NK-92 treated with Interleukin-12 subunit alpha and Interleukin-12 subunit beta, amount 100 ng/mL, for 24 hours (cell line): Measurements from ENCODE around the gene HES3.
A peak's percentile ranks its signal among the peaks of the same experiment; 100 is the strongest.

Experiments
- DNase-seq: peaks from one replicate; lab custom pipeline; 2025; lab: John Stamatoyannopoulos, UW

Gene HES3, protein sequence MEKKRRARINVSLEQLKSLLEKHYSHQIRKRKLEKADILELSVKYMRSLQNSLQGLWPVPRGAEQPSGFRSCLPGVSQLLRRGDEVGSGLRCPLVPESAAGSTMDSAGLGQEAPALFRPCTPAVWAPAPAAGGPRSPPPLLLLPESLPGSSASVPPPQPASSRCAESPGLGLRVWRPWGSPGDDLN

DNA sequence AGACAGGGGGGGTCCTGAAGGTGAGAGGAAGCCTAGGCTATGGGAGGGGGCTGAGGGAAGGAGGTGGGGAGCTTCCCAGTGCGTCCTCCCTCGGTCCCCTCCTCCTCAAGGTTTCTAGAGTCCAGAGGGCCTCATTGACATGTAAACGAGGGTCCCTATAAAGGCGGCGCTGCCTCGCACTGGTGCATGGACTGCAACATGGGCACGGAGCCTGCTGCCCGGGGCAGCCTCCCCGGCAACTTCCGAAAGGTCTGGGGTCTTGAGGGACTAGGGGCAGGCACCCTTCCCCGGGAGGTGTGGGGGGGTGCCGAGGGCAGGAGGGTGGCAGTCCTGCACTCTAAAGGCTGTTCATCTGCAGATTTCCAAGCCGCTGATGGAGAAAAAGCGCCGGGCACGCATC is at the start of gene HES3:
TSS of gene HES3 (plus strand) at position 187 of the 400 bp plus-strand sequence. CDS start at position 374, 187 bp downstream.
- DNase-seq: no peak

DNA sequence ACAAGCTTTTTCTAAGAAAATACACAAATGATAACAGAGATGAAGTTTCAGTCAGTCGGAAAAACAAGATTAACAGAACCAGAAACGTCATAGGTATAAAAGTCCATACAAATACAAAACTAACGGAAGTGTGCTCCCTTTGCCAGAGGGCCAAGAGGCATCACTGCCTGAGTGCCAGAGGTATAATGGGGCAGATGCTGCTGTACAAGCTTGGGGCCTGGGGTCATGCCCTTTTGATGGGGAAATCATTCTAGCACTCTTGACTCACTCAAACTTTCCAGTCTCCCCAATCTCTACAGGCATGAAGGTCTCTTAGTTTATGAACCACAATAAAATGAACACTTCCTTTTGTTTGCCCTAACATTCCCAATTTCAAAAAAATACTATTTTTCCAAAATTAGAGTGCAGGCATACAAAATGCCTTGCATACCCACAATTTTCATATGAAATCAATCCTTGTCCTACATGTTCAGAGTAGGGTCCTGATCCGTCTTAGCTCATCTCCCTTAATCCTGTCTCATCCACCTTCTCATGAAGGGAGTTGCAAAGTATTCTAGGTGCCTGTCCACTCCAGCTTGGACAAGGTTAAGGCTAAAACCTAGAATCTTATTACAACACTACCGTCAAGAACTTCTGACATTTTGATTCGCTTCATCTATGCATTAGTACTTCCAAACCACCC is 46.1 kb upstream of the HES3 start:
- no peak for DNase-seq

DNA sequence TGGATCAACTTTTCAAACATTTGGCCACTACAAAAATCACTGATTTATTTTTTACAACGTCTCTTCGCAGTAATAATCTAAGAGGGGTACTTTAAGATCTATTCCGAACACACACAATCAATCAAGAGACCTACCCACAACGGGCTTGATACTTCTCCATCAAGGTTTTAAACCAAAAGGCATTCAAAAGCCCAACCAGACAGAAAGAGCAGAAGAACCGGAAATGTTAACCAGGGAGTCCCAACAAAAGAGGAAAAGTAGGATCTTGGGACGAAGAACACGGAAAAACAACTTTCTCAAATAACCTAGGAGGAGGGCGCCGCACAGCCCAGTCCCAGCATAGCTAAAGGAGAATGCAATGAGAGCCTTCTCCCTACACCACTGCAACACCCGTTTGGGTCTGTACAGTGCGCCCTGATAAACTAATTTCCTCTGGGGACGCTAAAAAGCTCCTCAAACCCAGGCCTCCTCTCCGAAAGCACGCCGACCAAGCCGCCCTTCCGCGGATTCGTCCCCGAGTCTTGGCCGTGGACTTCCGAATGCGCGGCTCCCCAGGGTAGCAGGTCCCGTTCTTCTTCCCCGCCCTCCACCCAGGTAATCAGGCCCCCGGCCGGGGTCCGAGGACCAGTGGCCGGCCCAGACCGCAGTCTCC is 45.2 kb upstream of the HES3 start:
- DNase-seq: no peak

DNA sequence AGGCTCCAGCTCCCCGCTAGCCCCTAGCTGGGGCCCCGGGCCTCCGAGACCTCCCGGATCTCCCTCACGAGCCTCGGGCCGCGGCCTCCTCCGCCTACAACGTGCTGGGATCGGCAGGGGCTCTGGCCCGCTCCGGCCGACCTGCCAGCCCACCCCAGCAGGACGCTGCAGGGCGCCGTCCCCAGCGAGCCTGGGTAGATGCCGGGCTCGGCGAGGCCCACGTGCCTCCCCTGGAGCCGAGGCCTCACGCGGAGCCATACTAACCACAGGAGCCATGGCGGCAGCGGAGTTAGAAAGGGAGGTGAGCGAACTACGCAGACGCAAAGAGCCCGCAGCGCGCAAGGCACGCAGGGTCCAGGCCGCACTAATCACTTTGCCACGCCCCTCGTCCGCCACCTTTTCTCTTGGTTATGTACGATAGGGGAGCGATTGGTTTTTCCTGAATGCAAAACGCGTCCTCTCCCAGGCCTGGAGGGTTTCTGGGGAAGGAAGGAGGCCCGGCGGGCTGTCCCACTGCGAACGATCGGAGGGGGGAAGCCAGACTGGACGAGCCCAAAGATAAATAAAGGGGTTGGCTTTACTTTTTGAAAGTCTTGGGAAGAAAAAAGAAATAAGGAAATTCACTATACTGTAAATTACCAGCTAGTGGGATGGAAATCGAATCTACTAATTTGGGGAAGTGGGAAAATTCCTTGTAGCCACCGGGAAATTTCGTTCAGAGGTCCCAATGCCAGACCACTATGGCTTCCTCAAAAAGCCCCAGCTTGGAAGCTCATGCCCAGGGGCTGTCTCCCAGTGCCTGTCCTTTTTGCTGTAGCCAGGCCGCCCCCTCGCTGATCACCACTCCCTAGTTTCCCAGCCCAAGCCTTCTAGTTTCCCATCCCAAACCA is 44.4 kb upstream of the HES3 start, which contains the start of gene RPL22:
TSS of gene RPL22 (minus strand) at position 298 of the 890 bp plus-strand sequence. CDS start at position 276, 22 bp downstream.
- DNase-seq: peak; percentile 95

DNA sequence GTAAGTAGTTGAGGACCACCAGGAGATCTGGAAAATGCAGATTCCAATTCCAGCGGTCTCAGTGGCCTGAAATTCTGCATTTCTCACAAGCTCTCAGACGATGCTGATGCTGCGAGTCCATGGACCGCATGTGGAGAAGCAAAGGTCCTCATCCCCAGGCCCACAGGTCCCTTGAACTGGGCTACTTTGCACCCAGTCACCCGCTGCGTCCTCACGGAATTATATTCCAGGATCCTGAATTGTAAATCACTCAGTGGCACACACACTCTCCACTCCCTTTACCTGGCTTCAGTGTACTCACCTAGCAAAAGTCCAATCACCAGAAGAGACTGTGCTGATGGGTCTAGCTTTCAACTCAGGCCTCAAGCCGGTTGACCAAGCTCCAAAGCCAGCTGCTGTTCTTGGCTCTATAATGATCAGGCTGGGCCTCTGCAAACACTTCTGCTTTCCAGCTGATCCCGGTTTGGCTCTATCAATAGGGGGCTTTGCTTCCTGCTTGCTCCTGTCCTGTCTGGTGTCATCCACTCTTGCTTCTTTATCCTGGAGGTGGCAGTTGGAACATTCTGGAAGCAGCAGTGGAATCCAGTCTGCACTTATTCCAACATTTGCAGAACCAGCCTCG is 43.7 kb upstream of the HES3 start:
- DNase-seq: no peak

DNA sequence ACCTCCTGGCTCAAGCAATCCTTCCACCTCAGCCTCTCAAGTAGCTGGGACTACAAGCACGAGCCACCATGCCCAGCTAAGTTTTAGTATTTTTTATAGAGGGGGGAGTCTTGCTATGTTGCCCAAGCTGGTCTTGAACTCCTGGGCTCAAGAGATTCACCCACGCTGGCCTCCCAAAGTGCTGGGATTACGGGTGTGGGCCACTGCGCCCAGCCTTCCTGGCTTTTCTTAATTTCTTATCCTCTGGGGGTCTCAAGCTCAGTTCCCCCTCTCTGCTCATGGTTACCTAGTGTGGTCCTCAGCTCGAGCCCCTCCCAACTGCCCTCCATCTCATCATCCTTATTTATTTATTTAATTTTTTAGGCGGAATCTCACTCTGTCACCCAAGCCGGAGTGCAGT is 41.7 kb upstream of the HES3 start:
- no peak for DNase-seq

DNA sequence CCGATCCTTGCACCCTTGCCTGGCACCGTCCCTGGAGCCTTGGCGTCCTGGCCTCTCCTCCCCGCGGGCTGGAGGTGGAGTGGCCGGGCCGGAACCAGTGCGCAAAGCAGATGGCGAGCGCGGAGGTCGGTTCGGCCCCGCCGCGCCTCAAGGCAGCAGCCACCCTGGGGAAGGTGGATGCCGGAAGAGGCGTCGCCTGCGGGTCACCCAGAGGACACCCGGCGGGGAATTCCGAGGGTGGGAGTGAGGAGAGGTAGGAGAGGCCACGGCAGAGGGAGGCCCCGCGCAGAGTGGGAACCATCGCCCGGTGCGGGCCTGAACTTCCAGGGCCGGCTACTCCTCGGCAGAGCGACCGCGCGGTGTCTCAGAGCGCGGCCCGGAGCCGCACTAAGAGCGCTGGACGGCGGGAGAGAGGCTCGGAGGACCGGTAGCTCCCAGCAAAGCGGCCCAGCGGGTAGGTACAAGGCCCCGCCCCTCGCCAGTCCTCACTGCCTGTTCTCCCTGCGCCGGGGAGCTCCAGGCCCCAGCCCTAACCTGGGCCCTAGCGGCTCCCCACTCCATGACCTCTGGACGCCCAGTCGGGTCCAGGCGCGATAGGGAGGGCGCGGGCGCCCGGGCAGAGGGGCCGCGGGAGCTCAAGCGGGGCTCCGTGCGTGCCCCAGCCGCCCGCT is 38.0 kb upstream of the HES3 start, which contains the start of gene RNF207:
TSS of gene RNF207 (plus strand) at position 271 of the 671 bp plus-strand sequence. CDS start 417 bp downstream, outside the sequence.
- DNase-seq: no peak

DNA sequence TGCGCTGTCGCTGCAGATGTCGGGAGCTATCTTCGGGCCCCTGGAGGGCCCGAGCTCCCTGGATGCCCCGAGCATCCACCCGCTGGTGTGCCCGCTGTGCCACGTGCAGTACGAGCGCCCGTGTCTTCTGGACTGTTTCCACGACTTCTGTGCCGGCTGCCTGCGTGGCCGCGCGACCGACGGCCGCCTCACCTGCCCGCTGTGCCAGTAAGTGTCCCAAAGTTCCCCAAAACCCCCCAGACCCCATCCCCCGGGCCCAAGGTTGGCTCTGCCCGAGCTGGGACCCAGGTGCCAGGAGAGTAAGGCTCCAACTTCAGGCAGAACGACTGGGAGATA is 37.5 kb upstream of the HES3 start:
- no peak for DNase-seq

DNA sequence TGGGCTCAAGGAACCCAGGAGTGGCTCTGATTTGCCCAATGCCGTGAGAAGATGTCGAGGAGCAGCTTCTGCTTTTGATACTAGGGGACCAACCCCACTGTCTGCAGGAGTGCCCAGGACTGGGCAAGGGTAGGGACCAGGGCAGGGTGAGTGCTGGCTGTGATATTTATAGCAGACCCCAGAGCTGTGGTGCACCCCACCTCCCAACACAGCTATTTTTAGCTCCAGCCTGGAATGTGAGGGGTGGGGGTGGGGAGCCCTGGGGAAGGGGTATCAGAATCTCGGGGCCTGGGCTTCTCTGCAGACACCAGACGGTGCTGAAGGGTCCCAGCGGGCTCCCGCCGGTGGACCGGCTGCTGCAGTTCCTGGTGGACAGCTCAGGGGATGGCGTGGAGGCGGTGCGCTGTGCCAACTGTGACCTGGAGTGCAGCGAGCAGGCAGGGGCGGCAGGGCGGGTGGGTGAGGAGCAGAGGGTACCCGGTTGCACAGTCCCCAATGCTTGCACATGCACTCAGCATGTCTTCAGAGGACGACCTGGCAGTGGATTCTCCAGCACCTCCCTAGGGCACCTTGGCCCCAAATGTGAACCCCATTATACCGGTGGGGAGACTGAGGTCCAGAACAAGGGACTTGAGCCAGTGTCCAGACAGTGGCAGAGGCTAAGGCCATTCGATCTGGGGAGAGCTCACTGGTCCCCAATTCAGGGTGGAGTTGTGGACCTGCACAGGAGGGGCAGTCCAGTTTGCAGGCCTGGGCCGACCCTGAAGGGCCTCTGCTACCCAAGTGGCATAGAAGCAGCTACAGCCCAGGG is 36.7 kb upstream of the HES3 start:
- no peak for DNase-seq

DNA sequence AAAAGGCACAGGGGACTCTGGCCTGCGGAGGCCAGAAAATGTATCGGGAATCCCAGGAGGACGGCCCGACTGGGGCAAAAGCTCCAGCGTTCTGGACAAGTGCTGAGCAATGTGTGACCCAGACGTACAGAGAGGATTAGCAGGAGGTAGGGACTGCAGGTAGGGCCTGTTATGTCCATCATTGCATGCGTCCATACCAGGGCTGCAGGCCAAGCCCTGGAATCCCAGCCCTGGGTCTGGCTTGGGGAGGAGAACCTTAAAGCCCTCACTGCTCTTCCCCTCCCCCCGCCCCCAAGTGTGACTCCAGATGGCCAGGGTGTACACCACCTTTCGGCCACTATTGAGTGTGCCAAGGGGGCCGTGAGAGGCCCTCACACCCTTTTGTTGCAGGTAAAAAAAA is 36.1 kb upstream of the HES3 start:
- DNase-seq: no peak

DNA sequence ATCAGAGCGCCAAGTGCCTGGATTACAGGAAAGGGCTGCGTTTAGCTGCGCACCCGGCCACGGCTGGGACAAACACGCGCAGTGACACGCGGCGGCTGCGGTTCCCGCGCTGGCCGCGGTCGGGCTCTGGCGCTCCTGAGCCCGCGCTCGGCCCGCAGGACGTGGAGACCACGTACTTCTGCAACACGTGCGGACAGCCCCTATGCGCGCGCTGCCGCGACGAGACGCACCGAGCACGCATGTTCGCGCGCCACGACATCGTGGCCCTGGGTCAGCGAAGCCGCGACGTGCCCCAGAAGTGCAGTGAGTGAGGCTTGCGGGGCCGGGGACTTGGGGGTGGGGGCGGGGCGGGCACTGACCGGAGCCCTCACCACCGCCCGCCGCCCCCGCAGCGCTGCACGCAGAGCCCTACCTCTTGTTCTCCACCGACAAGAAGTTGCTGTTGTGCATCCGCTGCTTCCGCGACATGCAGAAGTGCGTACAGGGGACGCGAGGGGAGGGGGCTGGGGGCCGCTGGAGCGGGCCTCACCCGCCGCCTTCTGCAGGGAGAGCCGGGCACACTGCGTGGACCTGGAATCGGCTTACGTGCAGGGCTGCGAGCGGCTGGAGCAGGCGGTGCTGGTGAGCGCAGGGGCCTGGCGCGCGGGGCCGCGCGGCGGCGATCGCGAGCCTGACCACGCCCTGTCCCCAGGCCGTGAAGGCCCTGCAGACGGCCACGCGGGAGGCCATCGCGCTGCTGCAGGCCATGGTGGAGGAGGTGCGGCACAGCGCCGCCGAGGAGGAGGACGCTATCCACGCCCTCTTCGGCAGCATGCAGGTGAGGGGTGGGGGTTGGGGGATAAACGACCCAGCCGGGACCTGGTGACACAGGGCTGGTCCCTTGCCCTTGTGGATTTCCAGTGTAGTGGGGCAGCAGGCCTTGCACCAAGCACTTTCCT is 35.0 kb upstream of the HES3 start:
- no peak for DNase-seq

DNA sequence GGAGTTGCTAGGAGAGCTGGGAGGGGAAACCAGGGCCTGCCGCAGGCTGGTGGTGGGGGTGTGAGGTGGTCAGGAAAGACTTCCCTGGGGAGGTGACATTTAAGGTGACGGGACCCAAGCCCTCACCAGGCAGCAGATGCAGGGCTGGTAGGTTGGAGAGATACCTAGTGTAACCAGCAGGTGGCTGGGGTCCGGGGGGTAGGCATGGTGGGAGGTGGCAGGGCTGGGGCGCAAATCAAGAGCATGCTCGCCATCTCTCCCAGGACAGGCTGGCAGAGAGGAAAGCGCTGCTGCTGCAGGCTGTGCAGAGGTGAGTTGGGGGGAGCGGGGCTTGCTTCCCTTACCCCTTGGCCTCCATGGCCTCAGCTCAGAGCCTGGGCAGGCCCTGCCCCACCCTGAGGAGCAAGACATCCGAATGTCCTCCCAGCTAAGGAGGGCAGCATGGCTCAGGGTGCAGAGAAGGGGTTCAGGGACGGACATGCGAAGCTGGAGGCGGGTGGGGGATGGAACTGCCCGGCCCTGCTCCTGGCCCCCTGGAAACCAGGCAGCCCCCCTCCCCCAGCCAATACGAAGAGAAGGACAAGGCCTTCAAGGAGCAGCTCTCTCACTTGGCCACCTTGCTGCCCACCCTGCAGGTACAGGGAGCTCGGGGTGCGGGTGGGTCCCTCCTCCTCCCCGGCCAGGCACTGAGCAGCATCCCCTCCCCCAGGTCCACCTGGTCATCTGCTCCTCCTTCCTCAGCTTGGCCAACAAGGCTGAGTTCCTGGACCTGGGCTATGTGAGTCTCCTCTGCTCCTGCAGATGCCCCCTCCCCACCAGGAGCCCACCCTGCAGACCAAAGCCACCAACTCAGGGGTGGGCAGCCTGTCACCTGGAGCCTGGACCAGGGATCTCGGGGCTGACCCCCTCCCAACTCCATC is 34.1 kb upstream of the HES3 start:
- no peak for DNase-seq

DNA sequence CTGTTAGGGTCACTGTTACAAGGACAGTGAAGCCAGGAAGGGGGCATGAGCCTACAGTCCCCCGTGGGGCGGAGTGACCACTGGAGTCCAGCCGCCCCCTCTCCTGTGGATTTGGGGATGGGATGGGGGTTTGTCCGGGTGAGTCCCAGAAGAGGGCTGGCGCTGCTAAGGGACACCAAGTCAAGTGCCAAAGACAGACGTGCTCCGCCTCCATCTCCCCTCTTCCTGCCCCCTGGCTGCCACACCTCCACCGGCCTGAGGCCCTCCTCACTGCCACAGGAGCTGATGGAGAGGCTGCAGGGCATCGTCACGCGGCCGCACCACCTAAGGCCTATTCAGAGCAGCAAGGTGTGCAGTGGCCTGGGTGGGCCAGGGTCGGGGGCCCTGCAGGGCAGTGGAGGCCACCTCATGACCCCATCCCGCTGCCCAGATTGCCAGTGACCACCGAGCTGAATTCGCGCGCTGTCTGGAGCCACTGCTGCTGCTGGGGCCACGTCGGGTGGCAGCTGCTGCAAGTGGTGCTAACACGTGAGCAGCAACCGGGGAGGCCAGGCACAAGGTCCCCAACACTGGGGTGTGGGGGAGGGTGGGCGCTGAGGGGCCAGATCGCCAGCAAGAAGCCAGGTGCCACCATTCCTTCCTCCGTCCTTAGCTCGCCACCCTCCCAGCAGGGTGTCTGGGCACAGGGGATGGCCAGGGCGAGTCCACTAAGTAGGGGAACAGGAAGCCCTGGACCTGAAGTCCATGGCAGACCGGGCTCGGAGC is 33.2 kb upstream of the HES3 start:
- DNase-seq: no peak

DNA sequence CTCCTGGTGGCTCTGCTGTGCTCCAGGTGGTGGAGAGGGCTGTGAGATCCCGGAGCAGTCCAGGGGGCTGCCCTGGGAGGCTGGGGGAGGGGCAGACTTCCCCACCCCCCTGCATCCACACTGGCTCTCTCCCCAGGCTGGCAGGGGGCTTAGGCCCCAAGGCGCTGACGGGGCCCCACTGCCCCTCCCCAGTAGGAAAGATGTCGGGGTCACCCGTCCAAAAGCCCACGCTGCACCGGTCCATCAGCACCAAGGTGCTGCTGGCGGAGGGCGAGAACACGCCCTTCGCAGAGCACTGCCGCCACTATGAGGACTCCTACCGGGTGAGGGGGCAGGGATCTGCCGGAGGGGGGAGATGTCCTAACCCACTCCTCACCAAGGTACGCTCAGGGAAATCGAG is 32.2 kb upstream of the HES3 start:
- no peak for DNase-seq

DNA sequence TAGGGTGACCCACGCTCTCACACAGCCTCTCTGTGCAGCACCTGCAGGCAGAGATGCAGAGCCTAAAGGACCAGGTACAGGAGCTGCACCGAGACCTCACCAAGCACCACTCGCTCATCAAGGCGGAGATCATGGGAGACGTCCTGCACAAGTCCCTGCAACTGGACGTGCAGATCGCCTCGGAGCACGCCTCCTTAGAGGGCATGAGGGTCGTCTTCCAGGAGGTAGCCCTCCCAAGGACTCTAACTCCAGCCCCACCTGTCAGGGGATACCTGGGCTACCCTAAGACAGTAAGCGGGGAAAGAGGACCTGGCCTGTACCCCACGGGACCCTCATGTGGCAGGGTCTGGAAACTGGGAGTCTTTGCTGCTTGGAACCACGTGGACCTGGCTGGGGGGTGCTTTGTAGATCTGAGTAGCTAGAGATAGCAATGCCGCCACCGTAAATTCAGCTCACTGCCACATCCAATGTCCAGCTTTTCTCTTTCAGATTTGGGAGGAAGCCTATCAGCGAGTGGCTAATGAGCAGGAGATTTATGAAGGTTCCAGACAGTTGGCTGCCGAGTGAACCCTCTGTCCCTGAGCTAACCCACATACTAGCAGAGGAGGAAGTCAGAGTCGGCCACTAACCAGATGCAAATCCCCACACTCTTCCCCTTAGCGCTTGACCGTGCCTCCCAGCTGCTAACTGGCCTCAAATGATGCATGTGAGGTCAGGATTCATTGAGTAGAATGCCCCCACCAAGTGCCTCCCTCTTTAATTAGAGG is 31.6 kb upstream of the HES3 start:
- no peak for DNase-seq

DNA sequence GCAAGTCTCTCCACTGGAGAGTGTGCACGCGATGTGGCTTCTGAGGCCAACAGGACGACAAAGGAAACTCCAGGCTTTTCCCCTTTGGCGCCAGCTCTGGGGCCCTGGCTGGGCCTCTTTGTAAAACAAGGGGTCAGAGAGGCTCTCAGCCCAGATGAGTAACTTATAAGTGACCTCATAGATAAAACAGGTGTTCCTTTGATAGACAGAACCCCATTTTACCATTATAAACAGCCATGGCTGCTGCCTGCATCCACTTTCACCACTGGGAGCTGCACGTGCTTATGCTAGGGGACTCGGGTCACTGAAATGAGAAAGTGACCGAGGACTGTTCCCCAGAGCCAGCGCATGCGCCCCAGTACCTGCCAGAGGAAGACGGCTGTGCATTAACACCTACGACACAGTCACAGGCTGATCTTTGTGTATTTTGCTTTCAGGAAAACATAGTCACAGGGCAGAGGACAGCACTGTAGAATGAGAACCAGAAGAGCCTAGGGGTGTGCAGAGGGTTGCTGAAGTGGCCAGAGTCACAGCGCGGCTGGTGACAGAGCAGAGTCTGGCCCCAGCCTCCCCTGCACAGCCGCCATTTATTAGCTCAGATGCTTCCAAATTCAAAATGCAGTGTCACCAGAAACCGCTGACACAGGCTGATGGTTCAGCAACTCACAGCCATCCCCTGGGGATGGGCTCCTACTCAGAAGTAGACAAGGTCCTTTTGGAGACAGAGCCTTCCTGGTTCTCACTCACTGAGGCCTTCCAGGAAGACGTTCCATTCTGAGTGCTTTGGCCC is 25.4 kb upstream of the HES3 start:
- DNase-seq: no peak
